IMR-90 (cell line): ENCODE measurements around the gene JADE2.

Experiments
- BHLHE40 ChIP-seq: fragments of 150-350 bp; IDR thresholded peaks from 2 replicates; pipeline ENCODE4 v1.6.1; 2016; ENCODE audit warnings: mild to moderate bottlenecking, low read depth, low read length
- CEBPB ChIP-seq: IDR thresholded peaks from 2 replicates; pipeline ENCODE4 v1.6.1; 2012; ENCODE audit warnings: low read depth, low read length, improper control_type of control experiment
- FOS ChIP-seq: fragments of 150-350 bp; IDR thresholded peaks from 2 replicates; pipeline ENCODE4 v1.6.1; 2016; ENCODE audit warnings: low read depth, low read length
- MAZ ChIP-seq: IDR thresholded peaks from 2 replicates; pipeline ENCODE4 v1.6.1; 2012; ENCODE audit warnings: low read depth, mild to moderate bottlenecking, low read length, improper control_type of control experiment, moderate library complexity, borderline replicate concordance
- MXI1 ChIP-seq: IDR thresholded peaks from 2 replicates; pipeline ENCODE4 v1.6.1; 2012; ENCODE audit warnings: low read depth, mild to moderate bottlenecking, low read length, moderate library complexity, borderline replicate concordance
- POLR2A ChIP-seq: IDR thresholded peaks from 2 replicates; pipeline ENCODE4 v1.6.1; 2012; ENCODE audit warnings: mild to moderate bottlenecking, low read depth, low read length
- RFX5 ChIP-seq: IDR thresholded peaks from 2 replicates; pipeline ENCODE4 v1.8.0; 2012; ENCODE audit warnings: low read depth, mild to moderate bottlenecking, low read length, moderate library complexity
- SMC3 ChIP-seq: fragments of 150-350 bp; IDR thresholded peaks from 2 replicates; pipeline ENCODE4 v1.6.1; 2016; ENCODE audit warnings: low read depth, mild to moderate bottlenecking, antibody characterized with exemption, low read length, moderate library complexity
- TF ChIP-seq, protein P1 (sequence below): conservative IDR thresholded peaks from 2 replicates; pipeline ENCODE4 v1.5.1; 2012; ENCODE audit warnings: mild to moderate bottlenecking, low read depth, low read length, improper control_type of control experiment
- TF ChIP-seq, protein P2 (sequence below): fragments of 150-350 bp; IDR thresholded peaks from 2 replicates; pipeline ENCODE4 v1.6.1; 2017; ENCODE audit warnings: mild to moderate bottlenecking, antibody characterized with exemption, low read length, low read depth

DNA sequence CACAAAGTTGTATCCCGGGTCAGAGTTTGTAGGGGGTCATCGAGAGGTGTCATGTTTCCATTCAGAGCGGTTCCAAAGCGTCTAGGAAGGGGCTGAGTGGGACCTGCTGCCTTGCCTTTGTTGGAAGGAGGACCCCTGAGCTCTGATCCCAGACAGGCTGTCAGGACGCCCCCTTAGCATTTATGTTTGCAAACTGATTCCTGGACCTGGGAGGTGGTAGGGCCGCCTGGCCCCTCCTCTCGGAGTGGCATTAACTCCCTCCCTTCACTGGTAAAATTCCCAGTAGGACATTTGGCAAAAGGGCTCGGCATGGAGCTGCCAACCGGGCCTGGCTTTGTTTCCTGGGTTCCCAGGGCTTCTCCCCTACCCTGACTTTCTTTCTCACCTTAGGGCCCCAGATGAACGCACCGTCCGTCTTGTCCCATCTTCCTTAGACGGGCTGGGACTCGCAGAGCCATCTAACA lies 2.5 kb downstream of the JADE2 start:
- TF ChIP-seq, protein P1, sequence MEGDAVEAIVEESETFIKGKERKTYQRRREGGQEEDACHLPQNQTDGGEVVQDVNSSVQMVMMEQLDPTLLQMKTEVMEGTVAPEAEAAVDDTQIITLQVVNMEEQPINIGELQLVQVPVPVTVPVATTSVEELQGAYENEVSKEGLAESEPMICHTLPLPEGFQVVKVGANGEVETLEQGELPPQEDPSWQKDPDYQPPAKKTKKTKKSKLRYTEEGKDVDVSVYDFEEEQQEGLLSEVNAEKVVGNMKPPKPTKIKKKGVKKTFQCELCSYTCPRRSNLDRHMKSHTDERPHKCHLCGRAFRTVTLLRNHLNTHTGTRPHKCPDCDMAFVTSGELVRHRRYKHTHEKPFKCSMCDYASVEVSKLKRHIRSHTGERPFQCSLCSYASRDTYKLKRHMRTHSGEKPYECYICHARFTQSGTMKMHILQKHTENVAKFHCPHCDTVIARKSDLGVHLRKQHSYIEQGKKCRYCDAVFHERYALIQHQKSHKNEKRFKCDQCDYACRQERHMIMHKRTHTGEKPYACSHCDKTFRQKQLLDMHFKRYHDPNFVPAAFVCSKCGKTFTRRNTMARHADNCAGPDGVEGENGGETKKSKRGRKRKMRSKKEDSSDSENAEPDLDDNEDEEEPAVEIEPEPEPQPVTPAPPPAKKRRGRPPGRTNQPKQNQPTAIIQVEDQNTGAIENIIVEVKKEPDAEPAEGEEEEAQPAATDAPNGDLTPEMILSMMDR, result no peak
- no peak for TF ChIP-seq MXI1
- no peak for TF ChIP-seq RFX5
- TF ChIP-seq SMC3, result no peak
- TF ChIP-seq, protein P2, sequence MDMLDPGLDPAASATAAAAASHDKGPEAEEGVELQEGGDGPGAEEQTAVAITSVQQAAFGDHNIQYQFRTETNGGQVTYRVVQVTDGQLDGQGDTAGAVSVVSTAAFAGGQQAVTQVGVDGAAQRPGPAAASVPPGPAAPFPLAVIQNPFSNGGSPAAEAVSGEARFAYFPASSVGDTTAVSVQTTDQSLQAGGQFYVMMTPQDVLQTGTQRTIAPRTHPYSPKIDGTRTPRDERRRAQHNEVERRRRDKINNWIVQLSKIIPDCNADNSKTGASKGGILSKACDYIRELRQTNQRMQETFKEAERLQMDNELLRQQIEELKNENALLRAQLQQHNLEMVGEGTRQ, result no peak
- no peak for TF ChIP-seq BHLHE40
- no peak for TF ChIP-seq FOS
- TF ChIP-seq CEBPB, result no peak
- TF ChIP-seq POLR2A, result no peak
- no peak for TF ChIP-seq MAZ
